CD4-positive, alpha-beta T cell treated with Interleukin-17A for 4 hours (primary cell): Measurements from ENCODE around the gene RASA4.
"Not testable (repeated sequence)": the region's sequence is repeated elsewhere in the genome, so short reads cannot be mapped to it uniquely, and the experiment has no call there.

Source experiments
- DNase-seq: peaks from one replicate; pipeline ENCODE4 v3.0.0-alpha.2; 2020; ENCODE audit warnings: mixed read lengths

RASA4 gene

DNA sequence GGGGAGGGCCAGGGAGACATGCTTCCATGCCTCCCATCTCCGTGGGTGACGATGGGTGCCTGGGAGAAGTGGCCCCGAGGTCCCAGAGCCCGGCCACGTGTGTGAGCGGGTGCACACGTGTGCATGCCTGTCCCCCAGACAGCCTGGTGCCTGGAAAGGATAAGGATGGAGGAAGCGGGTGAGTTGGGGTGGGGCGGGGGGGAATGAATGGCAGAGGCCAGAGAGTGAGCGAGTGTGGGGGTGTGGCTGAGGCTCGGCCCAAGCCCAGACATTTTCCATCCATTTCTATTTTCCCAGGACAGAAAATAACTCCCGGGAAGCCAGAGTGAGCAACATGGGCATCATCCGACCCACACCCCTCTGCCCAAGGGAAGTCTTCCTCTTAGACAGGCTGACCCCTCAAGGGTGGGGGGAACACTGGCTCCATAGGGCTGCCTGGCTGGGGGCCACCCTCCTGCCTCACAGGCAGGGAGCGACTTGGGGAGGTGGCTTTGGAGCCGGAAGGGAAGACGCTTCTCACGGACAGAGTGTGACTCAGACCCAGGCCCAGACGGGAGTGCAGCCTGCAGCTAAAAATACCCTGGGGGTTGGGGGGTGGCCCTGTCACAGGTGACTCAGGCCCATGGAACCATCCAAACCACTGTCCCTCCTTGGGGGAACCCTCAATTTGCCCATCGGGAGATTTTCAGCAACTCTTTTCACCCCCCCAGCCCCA is 12.0 kb downstream of the RASA4 start:
- not testable (repeated sequence) for DNase-seq

DNA sequence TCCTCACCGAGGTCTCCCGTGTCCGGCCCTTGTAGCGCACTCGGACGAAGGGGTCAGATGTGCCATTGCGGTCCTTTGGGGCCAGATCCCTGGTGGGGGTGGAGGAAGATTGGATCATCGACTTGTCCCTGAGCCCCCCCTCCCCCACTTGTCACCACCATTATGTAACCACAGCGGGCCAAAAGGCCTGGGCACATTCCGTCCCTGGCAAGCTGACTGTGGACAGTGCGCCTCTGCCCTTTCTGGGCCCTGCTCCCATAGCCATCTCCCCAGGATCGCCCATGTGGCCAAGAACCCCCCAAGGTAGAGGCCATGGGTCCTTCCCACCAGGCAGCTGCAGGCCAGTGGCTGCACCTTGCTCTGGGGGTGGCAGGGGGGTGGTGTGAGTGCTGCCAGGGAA is 14.2 kb downstream of the RASA4 start:
- DNase-seq = not testable (repeated sequence)

DNA sequence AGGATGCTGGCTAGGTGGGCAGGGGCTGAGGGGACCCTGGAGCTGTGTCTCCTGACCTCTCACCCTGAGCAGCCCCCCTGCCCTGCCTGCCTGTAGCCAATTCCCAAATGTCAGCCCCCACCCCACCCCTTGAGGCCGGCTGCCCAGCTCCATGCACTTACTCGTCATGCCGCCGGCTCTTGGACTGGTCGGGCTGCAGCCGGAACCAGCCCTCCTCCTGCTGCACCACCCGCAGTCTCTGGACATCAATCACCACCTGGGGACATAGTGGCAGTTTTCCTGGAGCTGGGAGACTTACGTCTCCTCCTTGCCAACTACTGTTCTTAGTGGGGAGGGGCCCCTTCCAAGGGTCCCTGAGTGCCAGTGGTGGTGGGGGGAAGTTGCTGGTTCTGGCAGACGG is 16.9 kb downstream of the RASA4 start:
- not testable (repeated sequence) for DNase-seq

DNA sequence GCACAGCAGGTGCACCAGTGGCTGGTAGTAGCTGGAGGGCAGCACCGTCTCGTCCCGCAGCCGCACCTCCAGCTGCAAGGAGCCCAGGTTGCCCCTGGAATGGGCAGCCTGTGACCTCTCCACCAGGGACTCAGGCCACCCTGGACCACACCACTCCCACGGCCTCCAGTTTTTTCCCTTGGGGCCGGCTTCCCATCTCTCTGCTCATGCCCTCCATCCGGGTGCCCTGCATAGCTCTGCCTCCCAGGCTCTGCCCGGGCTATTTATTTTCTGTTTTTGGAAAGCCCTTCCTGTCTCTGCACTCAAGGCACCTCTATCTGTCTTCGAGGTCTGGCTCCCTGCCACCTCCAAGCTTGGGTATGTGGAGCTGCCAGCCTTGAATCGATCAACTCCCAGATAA is 20.5 kb downstream of the RASA4 start:
- DNase-seq = not testable (repeated sequence)

DNA sequence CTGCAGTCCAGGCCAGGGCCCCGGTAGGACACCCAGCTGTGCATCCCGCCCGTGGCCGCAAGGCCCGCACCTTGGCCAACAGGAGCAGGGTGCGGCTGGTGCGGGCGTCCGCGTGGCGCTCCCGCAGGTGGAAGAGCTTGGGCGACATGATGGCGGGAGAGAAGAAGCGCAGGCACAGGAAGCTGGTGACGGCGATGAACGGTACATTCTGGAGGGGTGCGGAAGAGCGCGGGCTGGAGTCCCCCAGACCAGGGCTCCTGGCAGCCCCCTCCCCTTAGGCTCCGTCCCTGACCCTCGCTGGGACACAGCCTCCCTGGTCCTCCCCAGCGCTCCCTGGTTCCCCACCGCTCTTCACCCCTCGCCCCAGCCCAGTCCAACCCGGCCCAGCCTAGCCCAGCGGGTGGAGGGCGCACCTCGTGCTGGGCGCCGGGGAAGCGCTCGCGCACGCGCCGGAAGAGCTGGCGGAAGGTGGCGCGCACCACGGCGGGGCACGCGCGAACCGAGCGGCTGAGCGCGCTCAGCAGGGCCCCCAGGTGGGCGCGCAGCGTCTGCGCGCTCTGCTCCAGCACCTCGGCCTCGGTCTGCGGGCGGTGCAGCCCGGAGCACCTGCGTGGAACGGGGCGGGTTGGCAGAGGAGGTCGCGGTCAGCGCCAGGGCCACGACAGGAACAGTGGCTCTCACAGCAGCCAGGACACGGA is 22.8 kb downstream of the RASA4 start:
- DNase-seq = not testable (repeated sequence)

DNA sequence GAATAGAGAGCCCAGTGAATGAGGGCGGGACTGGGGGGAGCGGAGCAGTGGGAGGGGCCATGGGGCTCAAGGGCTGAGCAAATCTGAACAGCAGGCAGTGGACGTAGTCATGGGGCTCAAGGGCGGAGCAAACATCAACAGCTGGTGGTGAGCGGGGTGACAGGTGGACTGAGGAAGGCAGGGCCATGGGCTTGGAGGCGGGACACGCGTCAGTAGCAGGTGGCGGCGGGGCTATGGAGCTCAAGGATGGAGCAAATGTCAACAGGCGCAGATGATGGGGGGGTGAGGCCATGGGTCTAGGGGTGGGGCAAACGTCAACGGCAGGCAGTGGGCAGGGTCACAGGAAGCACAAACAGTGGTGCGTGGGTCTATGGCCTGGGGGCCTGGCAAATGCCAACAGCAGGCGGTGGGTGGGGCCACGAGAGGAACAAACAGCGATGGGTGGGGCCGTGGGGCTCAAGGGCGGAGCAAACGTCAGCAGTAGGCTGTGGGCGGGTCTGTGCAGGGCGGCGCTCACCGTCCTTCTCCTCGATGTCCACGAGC is 24.0 kb downstream of the RASA4 start:
- DNase-seq = not testable (repeated sequence)

DNA sequence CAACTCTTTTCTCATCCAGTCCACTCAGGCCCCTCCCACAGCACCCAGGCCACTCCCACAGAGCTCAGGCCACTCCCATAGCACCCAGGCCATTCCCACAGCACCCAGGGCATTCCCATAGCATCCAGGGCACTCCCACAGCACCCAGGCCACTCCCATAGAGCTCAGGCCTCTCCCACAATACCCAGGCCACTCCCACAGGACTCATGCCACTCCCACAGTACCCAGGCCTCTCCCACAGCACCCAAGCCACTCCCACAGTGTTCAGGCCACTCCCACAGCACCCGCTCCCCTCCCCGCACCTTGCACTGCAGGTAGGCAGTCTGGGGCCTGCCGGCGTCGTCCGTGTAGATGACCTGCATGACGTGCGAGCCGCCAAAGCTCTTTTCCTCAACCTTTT is 26.7 kb downstream of the RASA4 start:
- DNase-seq = not testable (repeated sequence)

DNA sequence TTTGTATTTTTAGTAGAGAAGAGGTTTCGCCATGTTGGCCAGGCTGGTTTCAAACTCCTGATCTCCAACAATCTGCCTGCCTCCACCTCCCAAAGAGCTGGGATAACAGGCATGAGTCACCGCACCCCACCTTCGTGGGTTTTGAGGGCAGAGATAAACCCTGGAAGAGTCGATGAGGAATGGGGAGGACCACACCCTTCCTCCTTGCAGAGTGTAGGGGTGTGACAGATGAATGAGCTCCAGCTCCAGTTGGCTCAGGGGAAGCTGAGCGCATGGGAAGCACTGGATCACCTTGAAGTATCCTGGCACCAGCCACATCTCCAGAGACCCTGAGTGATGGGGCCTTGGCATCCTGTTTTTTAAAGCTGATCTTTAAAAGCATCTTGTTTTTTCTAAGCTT is 33.1 kb downstream of the RASA4 start:
- not testable (repeated sequence) for DNase-seq

DNA sequence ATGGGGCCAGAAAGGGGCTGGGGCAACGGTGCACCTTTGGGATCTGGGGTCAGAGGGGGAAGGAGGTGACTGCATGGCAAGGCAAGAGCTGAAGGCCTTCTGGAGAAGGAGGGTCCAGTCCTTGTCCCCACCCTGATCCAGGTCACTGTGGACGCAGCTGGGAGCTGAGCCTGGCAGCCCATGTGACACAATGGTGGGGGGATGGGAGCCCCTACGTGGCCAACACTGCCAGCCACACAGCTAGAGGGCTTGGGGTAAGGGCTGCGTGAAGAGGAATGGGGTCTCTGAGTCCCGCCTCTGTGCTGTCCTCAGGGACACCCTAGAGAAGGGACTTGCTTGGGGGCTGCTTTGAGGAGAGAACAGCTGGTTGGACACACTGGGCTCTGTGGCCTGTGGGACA is 34.8 kb downstream of the RASA4 start:
- DNase-seq = not testable (repeated sequence)

DNA sequence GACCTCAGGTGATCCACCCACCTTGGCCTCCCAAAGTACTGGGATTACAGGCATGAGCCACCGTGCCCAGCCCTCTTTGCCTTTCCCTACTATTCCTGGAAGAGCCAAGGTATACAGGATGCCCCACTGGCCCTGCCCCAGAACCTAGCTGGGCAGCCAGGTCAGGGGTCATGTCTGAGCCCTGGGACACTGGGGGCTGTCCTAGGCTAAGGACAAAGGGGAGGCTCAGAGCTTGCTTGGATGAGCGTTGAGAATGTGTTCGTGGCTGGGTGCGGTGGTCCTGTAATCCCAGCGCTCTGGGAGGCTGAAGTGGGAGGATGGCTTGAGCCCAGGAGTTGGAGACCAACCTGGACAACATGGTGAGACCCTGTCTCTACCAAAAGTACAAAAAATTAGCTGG is 38.1 kb downstream of the RASA4 start:
- DNase-seq = not testable (repeated sequence)

DNA sequence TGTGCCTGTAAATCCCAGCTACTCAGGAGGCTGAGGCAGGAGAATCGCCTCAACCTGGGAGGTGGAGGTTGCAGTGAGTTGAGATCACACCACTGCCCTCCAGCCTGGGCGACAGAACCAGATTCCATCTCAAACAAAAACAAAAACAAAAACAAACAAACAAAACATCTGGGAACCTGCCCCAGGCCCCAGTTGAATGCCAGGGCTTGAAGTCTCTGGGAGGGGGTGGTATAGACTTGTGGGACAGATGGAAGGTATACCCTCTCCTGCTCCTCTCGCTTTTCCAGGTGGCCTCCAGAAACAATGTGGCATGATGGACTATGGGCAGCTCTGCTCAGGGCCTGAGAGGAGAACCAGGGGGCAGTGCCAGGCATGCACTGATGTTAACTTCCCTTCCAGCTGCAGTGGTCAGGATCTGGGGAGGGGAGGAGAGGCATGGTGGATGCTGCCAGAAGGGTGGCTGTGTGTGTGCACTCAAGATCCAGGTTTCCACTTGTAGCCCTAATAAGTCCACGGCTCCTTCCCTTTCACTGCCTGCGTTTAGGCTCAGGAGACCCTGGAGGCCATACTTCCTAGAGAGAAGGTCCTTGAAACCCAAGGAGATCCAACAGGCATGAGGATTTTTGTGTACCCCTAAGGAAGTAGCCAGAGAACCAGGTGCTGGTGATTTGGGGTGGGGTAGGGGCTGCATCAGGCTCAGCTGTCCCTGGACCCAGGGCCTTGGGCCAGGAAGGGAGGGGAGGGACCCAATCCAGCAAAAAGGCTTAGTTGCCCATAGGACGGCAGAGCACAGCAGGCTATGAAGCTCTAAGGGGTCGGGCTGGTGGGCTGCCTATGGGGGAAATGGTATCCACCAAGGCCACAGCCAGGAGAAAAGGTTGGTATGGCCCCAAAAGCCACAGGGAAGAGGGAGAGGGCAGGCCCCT is 39.0 kb downstream of the RASA4 start:
- not testable (repeated sequence) for DNase-seq

DNA sequence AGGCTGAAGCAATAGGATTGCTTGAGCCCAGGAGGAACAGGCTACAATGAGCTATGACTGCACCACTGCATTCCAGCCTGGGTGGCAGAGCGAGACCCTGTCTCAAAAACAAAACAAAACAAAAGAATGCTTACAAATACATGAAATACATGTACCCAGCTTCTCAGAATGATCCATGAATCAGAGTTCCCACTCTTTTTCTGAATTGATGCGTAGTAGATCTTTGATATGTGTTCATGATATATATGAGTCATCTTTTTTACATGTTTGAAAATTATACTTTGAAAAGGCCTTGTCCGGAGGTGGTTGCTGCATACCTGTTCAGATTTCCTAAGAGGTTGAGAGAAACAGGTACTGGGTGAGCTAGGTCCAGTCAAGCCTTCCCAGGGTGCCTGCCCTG is 40.2 kb downstream of the RASA4 start:
- not testable (repeated sequence) for DNase-seq

DNA sequence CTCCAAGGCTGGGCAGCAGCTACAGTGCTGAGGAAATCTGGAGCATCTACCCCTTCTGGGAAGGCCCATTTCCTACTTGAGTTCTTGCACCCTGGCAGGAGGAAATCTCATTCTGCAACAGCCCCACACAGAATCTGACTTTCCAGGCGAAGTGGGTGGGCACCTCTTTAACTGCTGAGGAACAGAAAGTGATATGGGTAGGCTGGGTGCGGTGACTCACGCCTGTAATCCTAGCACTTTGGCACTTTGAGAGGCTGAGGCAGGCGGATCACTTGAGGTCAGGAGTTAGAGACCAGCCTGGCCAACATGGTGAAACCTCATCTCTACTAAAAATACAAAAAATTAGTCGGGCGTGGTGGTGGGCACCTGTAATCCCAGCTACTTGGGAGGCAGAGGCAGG is 41.9 kb downstream of the RASA4 start:
- not testable (repeated sequence) for DNase-seq

DNA sequence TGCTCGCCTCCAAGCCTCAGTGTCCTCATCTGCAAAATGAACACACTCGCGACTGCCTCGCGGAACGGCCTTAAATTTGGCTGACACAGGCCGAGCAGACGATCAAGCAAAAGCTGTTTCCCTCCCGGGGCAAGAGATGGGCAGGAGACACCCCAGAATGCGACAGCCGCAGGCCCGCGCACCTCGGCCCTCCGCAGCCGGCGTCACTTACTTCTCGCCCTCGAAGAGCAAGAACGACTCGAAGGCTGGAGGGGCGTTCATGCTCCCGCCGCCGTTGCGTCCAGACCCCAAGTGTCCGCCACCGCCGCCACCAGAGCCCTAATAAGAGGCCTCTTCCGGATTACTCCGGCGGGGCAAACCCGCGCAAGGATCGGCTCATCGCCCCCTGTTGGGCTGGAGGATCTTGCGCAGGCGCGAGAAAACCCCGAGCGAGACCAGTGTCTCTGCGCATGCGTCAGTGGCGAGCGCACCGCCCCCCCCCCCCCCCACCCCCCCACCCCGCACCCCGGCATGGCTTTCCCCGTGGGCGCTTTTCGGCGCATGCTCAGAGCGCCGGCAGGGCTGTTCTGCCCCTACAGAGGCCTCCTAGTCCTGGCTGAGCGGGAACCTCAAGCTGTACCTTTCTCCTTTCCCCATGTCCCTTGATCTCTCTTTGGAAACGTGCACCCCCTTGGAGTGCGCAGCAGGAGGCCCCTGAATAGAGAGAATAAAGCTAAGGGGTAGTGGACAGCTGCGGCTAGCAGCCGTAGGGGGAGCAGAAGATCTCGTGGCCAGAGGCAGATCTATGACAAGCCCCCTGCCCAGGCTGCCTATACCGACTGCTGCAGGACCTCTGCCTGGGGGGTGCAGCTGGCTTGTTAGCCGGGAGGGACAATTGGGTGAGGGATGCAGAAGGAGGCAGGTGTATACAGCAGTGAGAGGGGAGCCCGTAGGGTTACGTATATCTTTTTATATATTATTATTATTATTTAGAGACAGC is 44.0 kb downstream of the RASA4 start, which contains the start of gene POLR2J3:
Gene POLR2J3, minus strand, starts transcription at position 323 of the 979 bp plus-strand sequence. Its CDS starts 62 bp downstream, at position 261.
- peak; percentile 30 for DNase-seq

DNA sequence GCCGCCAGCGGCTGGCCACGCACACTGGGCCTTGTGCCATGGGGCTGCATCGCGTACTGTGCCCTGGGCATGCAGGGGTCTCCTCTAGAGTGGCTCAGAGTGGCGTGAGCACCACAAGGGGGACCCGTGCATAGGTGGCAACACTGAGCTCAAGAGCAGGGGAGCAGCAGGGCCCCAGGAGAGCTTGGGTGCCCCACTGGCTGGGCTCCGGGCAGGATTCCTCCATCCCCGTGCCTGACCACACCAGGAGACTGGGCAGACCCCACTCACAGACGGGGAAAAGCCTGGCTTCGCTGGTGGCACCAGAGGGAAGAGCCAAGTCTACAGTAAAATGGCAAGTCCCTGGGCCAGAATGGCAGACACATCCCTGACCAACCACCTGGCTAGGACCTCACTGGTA is 47.9 kb downstream of the RASA4 start:
- DNase-seq = not testable (repeated sequence)

DNA sequence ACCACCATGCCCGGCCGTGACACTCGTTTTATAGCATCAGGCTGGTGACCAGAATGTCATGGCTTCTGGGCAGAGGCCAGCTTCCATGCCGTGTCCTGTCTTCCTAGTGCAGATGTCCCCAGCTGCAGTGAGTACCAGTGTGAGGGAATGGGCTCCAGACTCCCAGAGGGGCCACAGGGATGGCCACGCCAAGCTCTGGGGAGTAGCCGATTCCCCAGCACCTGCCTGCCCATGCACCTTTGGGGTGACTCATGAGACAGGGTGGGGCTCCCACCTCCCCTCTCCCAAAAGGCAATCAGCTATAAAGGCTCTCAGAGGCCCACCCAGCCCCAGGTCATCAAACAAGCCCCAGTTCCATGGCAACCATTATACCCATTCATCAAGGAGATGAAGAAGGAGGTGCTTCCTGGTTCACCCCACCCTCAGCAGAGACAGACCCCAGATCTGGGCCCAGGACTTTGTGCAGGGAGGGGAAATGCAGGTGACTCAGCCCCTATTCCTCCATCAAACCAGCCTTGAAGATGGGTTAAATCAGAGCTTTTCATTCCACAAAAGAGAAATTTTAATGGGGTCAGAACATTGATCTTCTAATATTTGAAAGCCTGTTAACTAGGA is 65.6 kb downstream of the RASA4 start, which contains the start of gene SPDYE2:
Gene SPDYE2, plus strand, starts transcription at position 419 of the 615 bp plus-strand sequence. CDS start 2,030 bp downstream, outside the sequence.
- not testable (repeated sequence) for DNase-seq

DNA sequence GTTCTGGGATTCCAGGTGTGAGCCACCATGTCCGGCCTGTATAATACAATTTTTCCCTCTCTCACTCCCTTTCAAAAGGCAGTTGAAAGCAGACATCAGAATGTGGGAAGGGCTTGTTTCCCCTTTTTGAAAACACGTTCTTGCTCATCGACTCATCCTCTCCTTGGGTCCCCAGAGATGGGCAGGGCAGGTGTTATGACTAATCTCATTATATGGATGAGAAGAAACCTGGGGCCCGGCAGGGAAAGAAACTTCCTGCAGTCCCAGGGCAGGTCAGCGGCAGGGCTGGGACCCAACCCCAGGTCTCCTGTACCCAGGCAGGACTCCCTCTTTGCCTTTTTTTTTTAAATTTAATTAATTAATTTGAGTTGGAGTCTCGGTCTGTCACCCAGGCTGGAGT is 70.2 kb downstream of the RASA4 start:
- DNase-seq = not testable (repeated sequence)

DNA sequence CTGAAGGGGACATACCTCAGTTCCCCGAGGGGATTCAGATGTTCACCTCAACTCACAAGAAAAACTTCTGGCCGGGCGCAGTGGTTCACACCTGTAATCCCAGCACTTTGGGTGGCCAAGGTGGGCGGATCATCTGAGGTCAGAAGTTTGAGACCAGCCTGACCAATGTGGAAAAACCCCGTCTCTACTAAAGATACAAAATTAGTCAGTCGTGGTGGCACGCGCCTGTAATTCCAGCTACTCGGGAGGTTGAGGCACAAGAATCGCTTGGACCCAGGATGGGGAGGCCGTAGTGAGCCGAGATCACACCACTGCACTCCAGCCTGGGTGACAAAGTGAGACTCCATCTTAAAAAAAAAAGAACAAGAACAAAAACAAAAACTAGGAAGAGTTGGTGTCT is 71.3 kb downstream of the RASA4 start:
- DNase-seq = not testable (repeated sequence)

DNA sequence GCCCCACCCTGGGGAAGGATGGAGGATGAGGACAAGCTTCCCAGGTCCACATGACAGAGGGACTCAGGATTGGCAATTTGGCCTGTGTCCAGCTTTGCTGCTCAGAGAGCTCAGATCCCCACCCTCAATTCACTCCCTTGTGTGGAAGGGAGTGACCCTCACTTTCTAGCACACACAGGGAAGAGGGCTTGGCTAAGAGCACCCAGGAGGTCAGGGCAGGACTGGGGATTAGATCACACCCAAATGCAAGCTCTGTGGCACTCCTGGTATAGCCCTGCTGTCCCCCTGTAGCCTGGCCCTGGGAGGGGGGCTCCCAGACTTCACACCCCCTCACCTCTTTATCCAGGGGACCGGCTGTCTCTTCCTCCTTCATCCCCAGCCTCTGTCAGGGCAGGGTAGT is 72.2 kb downstream of the RASA4 start:
- DNase-seq = not testable (repeated sequence)

DNA sequence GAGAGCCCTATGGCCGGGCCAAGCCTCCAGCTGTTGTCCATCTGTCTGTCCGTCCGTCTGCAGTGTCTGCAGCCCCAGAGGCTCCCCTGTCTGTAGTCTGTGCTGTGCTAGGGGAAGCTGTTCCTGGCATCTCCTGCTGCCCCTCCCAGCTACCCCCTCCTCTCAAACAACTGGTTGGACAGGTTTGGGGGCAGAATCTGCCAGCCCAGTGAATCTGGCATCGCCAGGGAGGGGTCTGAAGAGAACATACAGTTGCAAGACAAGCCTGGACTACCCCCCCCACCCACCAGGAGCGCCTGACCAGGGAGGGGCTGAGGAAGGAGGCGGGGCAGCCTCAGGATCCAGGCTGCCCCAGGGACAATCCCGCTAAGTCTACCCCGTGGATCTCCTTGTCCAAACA is 73.0 kb downstream of the RASA4 start, which contains the start of gene UPK3BL2:
Gene UPK3BL2, minus strand, starts transcription at position 101 of the 400 bp plus-strand sequence. Its CDS starts 60 bp downstream, at position 41.
- DNase-seq = not testable (repeated sequence)

DNA sequence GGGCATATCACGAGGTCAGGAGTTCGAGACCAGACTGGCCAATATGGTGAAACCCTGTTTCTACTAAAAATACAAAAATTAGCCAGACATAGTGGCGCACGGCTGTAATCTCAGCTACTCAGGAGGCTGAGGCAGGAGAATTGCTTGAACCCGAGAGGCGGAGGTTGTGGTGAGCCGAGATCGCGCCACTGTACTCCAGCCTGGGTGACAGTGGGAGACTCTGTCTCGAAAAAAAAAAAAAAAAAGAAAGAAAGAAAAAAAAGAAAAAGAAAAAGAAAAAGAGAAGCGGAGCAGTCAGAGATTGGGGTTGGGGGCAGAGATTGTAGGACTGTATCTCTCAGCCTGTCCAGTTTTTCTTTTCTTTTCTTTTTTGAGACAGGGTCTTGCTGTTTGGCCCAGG is 73.8 kb downstream of the RASA4 start:
- DNase-seq = not testable (repeated sequence)
